Measurements from ENCODE around the gene L3MBTL2.

Gene L3MBTL2

DNA sequence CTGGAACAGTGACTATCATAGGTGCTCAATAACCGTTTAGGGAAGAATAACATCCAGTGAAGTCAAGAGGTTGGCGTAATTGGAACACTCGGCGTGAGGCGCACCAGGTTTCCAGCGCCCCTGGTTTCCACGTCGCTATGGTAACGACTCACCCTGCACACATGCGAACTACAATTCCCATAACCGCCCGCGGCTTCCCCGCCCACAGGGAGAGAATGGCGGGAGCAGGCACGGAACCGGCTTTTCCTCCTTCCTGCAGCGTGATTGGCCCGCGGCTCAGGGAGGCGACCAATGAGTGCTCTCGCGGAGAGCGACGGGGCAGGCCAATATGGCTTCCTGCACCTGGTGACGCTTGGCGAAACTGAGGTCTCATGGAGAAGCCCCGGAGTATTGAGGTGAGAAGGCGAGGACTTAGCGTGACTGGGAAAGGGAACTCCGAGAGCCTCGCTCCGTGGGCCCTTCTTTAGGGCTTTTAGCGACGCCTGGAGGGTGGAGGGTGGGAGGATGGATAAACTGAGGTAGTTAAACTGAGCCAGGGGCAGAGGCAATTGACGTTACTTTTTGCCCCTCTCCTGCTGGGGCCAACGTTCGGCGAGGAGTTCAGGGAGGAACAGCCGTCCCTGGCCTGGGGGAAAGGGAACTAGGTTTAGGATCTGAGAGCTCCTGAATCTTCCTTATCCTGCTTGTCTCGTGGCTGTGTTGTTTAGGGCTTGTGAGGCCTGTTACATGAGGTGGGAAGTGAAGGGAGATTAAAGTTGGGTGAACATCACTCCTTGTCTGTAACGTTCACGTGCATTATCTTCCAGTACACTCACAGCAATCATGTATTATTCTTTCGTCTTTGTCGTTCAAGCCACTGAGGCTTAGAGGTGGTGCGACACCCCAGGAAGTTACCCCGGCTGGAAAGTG, at the start of gene L3MBTL2:
Gene L3MBTL2 (plus strand): TSS at position 321 of the 909 bp plus-strand sequence. CDS start 51 bp downstream, at position 372.
- no peak for TF ChIP-seq ZBTB7A (IDR thresholded peaks at IDR 0.05; ENCODE audit: low read depth)
- no peak for TF ChIP-seq EP300 (IDR thresholded peaks at IDR 0.05; ENCODE audit: borderline replicate concordance)
- TF ChIP-seq TCF12 (IDR thresholded peaks at IDR 0.05; ENCODE audit: low read depth): 0 out of 2 replicates have a peak, but pooled peaks have one; percentile 38
- TF ChIP-seq, protein P1, sequence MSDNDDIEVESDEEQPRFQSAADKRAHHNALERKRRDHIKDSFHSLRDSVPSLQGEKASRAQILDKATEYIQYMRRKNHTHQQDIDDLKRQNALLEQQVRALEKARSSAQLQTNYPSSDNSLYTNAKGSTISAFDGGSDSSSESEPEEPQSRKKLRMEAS (IDR thresholded peaks at IDR 0.05): peak; percentile 61
- TF ChIP-seq TAF1 (IDR thresholded peaks at IDR 0.05; ENCODE audit: low read depth): peak; percentile 92
- TF ChIP-seq CEBPB (IDR thresholded peaks at IDR 0.05): no peak
- TF ChIP-seq, protein P2, sequence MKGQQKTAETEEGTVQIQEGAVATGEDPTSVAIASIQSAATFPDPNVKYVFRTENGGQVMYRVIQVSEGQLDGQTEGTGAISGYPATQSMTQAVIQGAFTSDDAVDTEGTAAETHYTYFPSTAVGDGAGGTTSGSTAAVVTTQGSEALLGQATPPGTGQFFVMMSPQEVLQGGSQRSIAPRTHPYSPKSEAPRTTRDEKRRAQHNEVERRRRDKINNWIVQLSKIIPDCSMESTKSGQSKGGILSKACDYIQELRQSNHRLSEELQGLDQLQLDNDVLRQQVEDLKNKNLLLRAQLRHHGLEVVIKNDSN (IDR thresholded peaks at IDR 0.05): peak; percentile 38; the same call in 1 of the 2 replicates
- TF ChIP-seq YY1 (IDR thresholded peaks at IDR 0.05; ENCODE audit: low read depth): peak; percentile 96
- 0 out of 2 replicates have a peak, but pooled peaks have one; percentile 19 for TF ChIP-seq FOXM1 (IDR thresholded peaks at IDR 0.05; ENCODE audit: borderline replicate concordance, low read depth)

DNA sequence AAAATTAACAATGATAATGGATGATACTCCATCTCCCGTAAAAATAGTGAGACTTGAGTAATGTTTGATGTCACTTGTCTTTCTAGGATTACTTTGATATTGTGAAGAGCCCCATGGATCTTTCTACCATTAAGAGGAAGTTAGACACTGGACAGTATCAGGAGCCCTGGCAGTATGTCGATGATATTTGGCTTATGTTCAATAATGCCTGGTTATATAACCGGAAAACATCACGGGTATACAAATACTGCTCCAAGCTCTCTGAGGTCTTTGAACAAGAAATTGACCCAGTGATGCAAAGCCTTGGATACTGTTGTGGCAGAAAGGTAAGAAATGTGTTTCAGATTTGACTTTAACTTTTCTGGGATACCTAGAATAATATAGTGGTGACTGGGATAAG, 48.0 kb upstream of the L3MBTL2 start:
- TF ChIP-seq, protein P2 (IDR thresholded peaks at IDR 0.05): no peak
- TF ChIP-seq FOXM1 (IDR thresholded peaks at IDR 0.05; ENCODE audit: borderline replicate concordance, low read depth) (no peak), CREB1 (IDR thresholded peaks at IDR 0.05; ENCODE audit: low read depth) (no peak), TAF1 (IDR thresholded peaks at IDR 0.05; ENCODE audit: low read depth) (no peak), NFIC (IDR thresholded peaks at IDR 0.05) (no peak), CEBPB (IDR thresholded peaks at IDR 0.05) (no peak), ZBTB7A (IDR thresholded peaks at IDR 0.05; ENCODE audit: low read depth) (no peak), TCF12 (IDR thresholded peaks at IDR 0.05; ENCODE audit: low read depth) (no peak), EP300 (IDR thresholded peaks at IDR 0.05; ENCODE audit: borderline replicate concordance) (no peak), RAD21 (IDR thresholded peaks at IDR 0.05; ENCODE audit: low read depth) (no peak), YY1 (IDR thresholded peaks at IDR 0.05; ENCODE audit: low read depth) (no peak), TEAD4 (IDR thresholded peaks at IDR 0.05) (no peak), EGR1 (IDR thresholded peaks at IDR 0.05) (no peak)
- TF ChIP-seq, protein P3, sequence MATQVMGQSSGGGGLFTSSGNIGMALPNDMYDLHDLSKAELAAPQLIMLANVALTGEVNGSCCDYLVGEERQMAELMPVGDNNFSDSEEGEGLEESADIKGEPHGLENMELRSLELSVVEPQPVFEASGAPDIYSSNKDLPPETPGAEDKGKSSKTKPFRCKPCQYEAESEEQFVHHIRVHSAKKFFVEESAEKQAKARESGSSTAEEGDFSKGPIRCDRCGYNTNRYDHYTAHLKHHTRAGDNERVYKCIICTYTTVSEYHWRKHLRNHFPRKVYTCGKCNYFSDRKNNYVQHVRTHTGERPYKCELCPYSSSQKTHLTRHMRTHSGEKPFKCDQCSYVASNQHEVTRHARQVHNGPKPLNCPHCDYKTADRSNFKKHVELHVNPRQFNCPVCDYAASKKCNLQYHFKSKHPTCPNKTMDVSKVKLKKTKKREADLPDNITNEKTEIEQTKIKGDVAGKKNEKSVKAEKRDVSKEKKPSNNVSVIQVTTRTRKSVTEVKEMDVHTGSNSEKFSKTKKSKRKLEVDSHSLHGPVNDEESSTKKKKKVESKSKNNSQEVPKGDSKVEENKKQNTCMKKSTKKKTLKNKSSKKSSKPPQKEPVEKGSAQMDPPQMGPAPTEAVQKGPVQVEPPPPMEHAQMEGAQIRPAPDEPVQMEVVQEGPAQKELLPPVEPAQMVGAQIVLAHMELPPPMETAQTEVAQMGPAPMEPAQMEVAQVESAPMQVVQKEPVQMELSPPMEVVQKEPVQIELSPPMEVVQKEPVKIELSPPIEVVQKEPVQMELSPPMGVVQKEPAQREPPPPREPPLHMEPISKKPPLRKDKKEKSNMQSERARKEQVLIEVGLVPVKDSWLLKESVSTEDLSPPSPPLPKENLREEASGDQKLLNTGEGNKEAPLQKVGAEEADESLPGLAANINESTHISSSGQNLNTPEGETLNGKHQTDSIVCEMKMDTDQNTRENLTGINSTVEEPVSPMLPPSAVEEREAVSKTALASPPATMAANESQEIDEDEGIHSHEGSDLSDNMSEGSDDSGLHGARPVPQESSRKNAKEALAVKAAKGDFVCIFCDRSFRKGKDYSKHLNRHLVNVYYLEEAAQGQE (IDR thresholded peaks at IDR 0.05; ENCODE audit: low read depth): no peak
- TF ChIP-seq, protein P1 (IDR thresholded peaks at IDR 0.05): no peak

DNA sequence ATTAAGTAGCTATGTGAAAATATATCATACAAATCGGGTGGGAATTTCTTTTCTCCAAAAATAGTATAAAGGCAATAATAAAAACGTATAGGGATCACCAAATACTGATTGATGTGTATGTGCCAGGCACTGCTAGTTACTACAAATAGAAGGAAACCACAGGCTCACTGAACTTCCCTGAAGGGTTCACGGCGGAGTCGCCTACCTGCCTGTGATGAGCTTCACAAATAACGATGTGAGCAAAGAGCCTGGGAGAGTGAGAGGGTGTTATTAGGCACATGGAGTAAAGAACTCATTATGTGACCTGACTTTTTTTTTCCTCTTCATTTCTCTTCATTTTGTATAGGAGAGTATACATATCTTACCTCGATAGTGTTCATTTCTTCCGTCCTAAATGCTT, 36.0 kb upstream of the L3MBTL2 start:
- TF ChIP-seq EP300 (IDR thresholded peaks at IDR 0.05; ENCODE audit: borderline replicate concordance): no peak
- TF ChIP-seq ZBTB7A (IDR thresholded peaks at IDR 0.05; ENCODE audit: low read depth): no peak
- TF ChIP-seq YY1 (IDR thresholded peaks at IDR 0.05; ENCODE audit: low read depth): no peak
- TF ChIP-seq TAF1 (IDR thresholded peaks at IDR 0.05; ENCODE audit: low read depth): no peak
- no peak for TF ChIP-seq EGR1 (IDR thresholded peaks at IDR 0.05)
- TF ChIP-seq, protein P2 (IDR thresholded peaks at IDR 0.05): no peak
- TF ChIP-seq NFIC (IDR thresholded peaks at IDR 0.05): no peak
- TF ChIP-seq FOXM1 (IDR thresholded peaks at IDR 0.05; ENCODE audit: borderline replicate concordance, low read depth): no peak
- TF ChIP-seq, protein P1 (IDR thresholded peaks at IDR 0.05): no peak
- no peak for TF ChIP-seq CEBPB (IDR thresholded peaks at IDR 0.05)
- no peak for TF ChIP-seq CREB1 (IDR thresholded peaks at IDR 0.05; ENCODE audit: low read depth)

DNA sequence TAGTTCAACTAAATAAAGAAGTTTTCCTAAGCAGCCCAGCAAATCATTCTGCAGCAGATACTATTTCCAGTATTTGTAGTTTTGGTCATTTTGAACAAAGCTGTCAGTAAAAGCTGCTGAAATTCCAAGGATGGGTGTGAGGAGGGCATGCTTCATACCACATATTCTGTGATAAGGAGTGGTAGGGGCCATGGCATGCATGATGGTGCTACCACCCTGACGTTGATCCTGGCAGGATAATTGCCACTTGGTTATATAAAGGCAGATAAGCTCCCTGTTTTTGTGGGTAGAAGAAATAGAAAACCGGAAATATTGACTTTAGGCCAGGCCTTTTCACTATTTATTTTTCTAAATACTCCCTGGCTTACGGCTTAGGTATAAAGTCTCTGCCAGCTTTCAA, 33.1 kb upstream of the L3MBTL2 start:
- TF ChIP-seq, protein P3 (IDR thresholded peaks at IDR 0.05; ENCODE audit: low read depth): no peak
- TF ChIP-seq YY1 (IDR thresholded peaks at IDR 0.05; ENCODE audit: low read depth) (no peak), TCF12 (IDR thresholded peaks at IDR 0.05; ENCODE audit: low read depth) (no peak), EP300 (IDR thresholded peaks at IDR 0.05; ENCODE audit: borderline replicate concordance) (no peak), RAD21 (IDR thresholded peaks at IDR 0.05; ENCODE audit: low read depth) (no peak), EGR1 (IDR thresholded peaks at IDR 0.05) (no peak), ZBTB7A (IDR thresholded peaks at IDR 0.05; ENCODE audit: low read depth) (no peak), NFIC (IDR thresholded peaks at IDR 0.05) (no peak), TAF1 (IDR thresholded peaks at IDR 0.05; ENCODE audit: low read depth) (no peak)
- TF ChIP-seq, protein P1 (IDR thresholded peaks at IDR 0.05): no peak
- TF ChIP-seq, protein P2 (IDR thresholded peaks at IDR 0.05): no peak
